A673 (cell line): Measurements from ENCODE around the gene MMP28. TPM values are rescaled to one million over a fixed set of nuclear protein-coding genes. Genes with fewer than 3 reads are reported as not detected.

Experiments
- BruUV-seq: library from RNA; stranded (reverse); fragments of 400-500 nt; replicated peaks from 2 replicates; lab custom pipeline; 2021; lab: Mats Ljungman, UMichigan
- CTCF ChIA-PET: fragments of 300-600 bp; sonication (Branson Sonifier 250); formaldehyde crosslinking; loops from one replicate; lab custom pipeline; 2022; ENCODE audit warnings: antibody characterized with exemption; lab: Charles Lee
- POLR2A ChIA-PET: fragments of 300-600 bp; sonication (Branson Sonifier 250); formaldehyde crosslinking; loops from one replicate; lab custom pipeline; 2022; ENCODE audit warnings: antibody characterized with exemption; ENCODE audit not compliant: low non-redundant PET; lab: Charles Lee
- DNase-seq: peaks from one replicate; pipeline ENCODE4 v3.0.0-alpha.2; 2015; ENCODE audit warnings: low spot score
- H3K27ac ChIP-seq: fragments of 200-600 bp; sonication (generic); 2 replicates; pipeline ENCODE4 v1.5.1; 2016; ENCODE audit warnings: mixed run types, low read depth, mild to moderate bottlenecking, mixed read lengths, antibody characterized with exemption, low read length; ENCODE audit not compliant: poor library complexity, severe bottlenecking
- H3K27me3 ChIP-seq: fragments of 200-600 bp; sonication (generic); replicated peaks from 2 replicates; pipeline ENCODE4 v1.6.1; 2017; ENCODE audit warnings: mixed run types, low read depth, mild to moderate bottlenecking, mixed read lengths, antibody characterized with exemption, low read length; ENCODE audit not compliant: insufficient read depth, poor library complexity
- H3K36me3 ChIP-seq: fragments of 200-600 bp; sonication (generic); 2 replicates; pipeline ENCODE4 v1.6.1; 2016; ENCODE audit warnings: mixed run types, mild to moderate bottlenecking, mixed read lengths, antibody characterized with exemption, low read length; ENCODE audit not compliant: insufficient read depth, poor library complexity, severe bottlenecking
- H3K4me1 ChIP-seq: fragments of 200-600 bp; sonication (generic); 2 replicates; pipeline ENCODE4 v1.6.1; 2017; ENCODE audit warnings: mixed run types, mild to moderate bottlenecking, mixed read lengths, antibody characterized with exemption, low read length; ENCODE audit not compliant: insufficient read depth, poor library complexity, severe bottlenecking
- H3K4me3 ChIP-seq: fragments of 200-600 bp; sonication (generic); 2 replicates; pipeline ENCODE4 v1.5.1; 2016; ENCODE audit warnings: low read depth, mixed run types, mild to moderate bottlenecking, mixed read lengths, low read length; ENCODE audit not compliant: poor library complexity, severe bottlenecking
- H3K9me3 ChIP-seq: fragments of 200-600 bp; sonication (generic); 2 replicates; pipeline ENCODE4 v1.6.1; 2016; ENCODE audit warnings: mixed run types, low read depth, mild to moderate bottlenecking, mixed read lengths, antibody characterized with exemption, low read length; ENCODE audit not compliant: poor library complexity, severe bottlenecking
- EZH2 ChIP-seq: fragments of 200-600 bp; sonication (generic); IDR thresholded peaks from 2 replicates; pipeline ENCODE4 v1.6.1; 2017; ENCODE audit warnings: borderline replicate concordance, low read depth, mild to moderate bottlenecking, mixed read lengths, antibody characterized with exemption, low read length; ENCODE audit not compliant: poor library complexity, severe bottlenecking
- intact Hi-C: fragments of 100-400 bp; cut with micrococcal nuclease; formaldehyde crosslinking; loops from one replicate; pipeline ENCODE4 v1.10.0; 2022; ENCODE audit not compliant: unreplicated experiment
- total RNA-seq: library from RNA; stranded (reverse); gene quantifications from 2 replicates; pipeline ENCODE4 v1.2.3, GENCODE V29; 2021
- TF ChIP-seq, protein P1 (sequence below): fragments of 300-800, 200-600 bp; sonication (generic); conservative IDR thresholded peaks from 2 replicates; pipeline ENCODE4 v1.5.1; 2017; ENCODE audit warnings: low read depth, mild to moderate bottlenecking, antibody characterized with exemption, low read length, moderate library complexity, mixed read lengths

Gene MMP28
- total RNA-seq, 1 experiment from 2014 or later, result not detected

GRCh38 chr17:35738519-35739133, 56.8 kb downstream of the MMP28 start:
- no TSS peak for BruUV-seq
- Histone ChIP-seq H3K36me3 (no peaks in the 10 kb centered on the region), H3K4me1 (no peaks in the 10 kb centered on the region), H3K9me3 (no peaks in the 10 kb centered on the region), H3K27ac (no peak overlapping the region), H3K4me3 (no peak overlapping the region), H3K27me3 (no peaks in the 10 kb centered on the region)
- ChIA-PET CTCF (no interaction called here), POLR2A (no interaction called here)
- intact Hi-C loops, result no loop called here
- TF ChIP-seq EZH2, result no peak
- TF ChIP-seq, protein P1, sequence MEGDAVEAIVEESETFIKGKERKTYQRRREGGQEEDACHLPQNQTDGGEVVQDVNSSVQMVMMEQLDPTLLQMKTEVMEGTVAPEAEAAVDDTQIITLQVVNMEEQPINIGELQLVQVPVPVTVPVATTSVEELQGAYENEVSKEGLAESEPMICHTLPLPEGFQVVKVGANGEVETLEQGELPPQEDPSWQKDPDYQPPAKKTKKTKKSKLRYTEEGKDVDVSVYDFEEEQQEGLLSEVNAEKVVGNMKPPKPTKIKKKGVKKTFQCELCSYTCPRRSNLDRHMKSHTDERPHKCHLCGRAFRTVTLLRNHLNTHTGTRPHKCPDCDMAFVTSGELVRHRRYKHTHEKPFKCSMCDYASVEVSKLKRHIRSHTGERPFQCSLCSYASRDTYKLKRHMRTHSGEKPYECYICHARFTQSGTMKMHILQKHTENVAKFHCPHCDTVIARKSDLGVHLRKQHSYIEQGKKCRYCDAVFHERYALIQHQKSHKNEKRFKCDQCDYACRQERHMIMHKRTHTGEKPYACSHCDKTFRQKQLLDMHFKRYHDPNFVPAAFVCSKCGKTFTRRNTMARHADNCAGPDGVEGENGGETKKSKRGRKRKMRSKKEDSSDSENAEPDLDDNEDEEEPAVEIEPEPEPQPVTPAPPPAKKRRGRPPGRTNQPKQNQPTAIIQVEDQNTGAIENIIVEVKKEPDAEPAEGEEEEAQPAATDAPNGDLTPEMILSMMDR, result no peak
- no peak for DNase-seq

GRCh38 chr17:35736236-35736635, 59.2 kb downstream of the MMP28 start:
- H3K4me3 ChIP-seq, result no peak overlapping the region
- ChIA-PET POLR2A (no interaction called here), CTCF (no interaction called here)
- no peaks in the 10 kb centered on the region for H3K9me3 ChIP-seq
- intact Hi-C loops, result no loop called here
- BruUV-seq, result no TSS peak
- H3K27ac ChIP-seq, result no peak overlapping the region
- no peaks in the 10 kb centered on the region for H3K4me1 ChIP-seq
- TF ChIP-seq, protein P1, result no peak
- TF ChIP-seq EZH2, result no peak
- H3K36me3 ChIP-seq, result no peaks in the 10 kb centered on the region
- DNase-seq, result no peak
- no peaks in the 10 kb centered on the region for H3K27me3 ChIP-seq

DNA sequence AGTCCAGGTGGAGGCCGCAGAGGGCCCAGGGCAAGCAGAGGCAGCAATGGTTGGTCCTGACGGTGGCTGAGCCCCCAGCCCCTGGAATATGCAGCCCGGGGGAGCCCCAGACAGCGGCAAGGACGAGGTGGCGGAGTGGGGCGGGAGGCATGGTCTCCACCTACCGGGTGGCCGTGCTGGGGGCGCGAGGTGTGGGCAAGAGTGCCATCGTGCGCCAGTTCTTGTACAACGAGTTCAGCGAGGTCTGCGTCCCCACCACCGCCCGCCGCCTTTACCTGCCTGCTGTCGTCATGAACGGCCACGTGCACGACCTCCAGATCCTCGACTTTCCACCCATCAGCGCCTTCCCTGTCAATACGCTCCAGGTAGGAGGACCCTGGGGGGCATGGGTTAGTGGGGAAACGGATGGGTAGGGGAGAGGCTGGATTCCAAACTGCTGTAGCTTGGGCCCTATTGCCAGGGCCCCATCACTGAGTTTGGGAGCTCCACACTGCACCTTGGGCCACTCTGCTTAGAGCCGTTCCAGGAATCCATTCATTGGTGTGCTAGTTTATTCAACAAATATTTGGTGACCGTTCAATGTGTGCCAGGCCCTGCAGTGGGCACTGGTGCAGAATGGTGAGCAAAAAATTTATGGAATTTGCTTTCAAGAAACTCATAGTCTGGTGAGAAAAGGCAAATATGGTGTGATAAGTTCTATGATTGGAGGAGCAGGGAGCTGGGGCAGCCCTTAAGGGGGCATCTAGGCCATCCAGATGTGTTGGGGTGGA, 60.2 kb downstream of the MMP28 start:
- ChIA-PET CTCF (no interaction called here), POLR2A (no interaction called here)
- no peak overlapping the region for H3K27ac ChIP-seq
- H3K4me3 ChIP-seq, result no peak overlapping the region
- H3K27me3 ChIP-seq, result no peaks in the 10 kb centered on the region
- H3K36me3 ChIP-seq, result no peaks in the 10 kb centered on the region
- intact Hi-C loops, result no loop called here
- no peaks in the 10 kb centered on the region for H3K4me1 ChIP-seq
- no peaks in the 10 kb centered on the region for H3K9me3 ChIP-seq
- TF ChIP-seq, protein P1, result no peak
- no peak for TF ChIP-seq EZH2
- no TSS peak for BruUV-seq
- DNase-seq, result no peak
